ENCODE data around the gene CASK. TPM values are rescaled to one million over a fixed set of nuclear protein-coding genes. Genes with fewer than 3 reads are reported as not detected.
"Not testable (repeated sequence)": the region's sequence is repeated elsewhere in the genome, so short reads cannot be mapped to it uniquely, and the experiment has no call there.

Gene CASK
- total RNA-seq, 1 donor: 65.6 TPM

DNA sequence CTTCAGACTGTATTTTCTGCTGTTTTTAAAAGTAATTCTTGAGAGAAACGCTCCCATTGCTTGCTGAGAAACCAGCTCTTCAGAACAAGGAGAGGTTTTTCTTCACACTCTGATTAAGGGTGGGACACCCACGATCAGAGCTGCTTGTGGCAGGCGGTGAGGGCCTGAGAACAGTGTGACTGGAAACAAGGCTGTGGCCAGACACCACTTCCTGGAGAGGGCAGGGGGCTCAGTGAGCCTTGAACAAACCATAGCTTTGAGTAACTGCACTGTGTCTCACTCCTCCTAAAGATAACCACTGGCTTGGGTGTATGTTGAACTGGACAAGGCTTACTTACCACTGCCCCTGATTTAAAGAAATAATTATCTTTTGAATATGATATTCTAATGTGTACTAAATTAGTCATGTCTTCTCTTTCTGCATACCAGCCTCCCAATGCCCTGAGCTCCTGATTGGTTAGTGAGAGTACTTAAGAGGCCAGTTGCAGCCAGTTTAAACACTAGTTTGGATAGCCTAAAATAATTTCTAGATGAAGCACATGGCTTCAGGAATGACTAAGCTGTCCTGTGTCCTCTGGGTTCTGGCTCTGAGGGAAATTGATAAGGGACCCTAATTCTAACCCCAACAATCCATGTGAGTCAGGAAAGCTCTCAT is 203.1 kb downstream of the CASK start:
- H3K4me3 ChIP-seq (ENCODE audit: low read depth, low read length): no peak overlapping the region
- TF ChIP-seq, protein P1, sequence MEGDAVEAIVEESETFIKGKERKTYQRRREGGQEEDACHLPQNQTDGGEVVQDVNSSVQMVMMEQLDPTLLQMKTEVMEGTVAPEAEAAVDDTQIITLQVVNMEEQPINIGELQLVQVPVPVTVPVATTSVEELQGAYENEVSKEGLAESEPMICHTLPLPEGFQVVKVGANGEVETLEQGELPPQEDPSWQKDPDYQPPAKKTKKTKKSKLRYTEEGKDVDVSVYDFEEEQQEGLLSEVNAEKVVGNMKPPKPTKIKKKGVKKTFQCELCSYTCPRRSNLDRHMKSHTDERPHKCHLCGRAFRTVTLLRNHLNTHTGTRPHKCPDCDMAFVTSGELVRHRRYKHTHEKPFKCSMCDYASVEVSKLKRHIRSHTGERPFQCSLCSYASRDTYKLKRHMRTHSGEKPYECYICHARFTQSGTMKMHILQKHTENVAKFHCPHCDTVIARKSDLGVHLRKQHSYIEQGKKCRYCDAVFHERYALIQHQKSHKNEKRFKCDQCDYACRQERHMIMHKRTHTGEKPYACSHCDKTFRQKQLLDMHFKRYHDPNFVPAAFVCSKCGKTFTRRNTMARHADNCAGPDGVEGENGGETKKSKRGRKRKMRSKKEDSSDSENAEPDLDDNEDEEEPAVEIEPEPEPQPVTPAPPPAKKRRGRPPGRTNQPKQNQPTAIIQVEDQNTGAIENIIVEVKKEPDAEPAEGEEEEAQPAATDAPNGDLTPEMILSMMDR (IDR thresholded peaks at IDR 0.05; ENCODE audit: insufficient read depth, low read depth, low read length): no peak
- DNase-seq (ENCODE audit: low read depth): no peak

DNA sequence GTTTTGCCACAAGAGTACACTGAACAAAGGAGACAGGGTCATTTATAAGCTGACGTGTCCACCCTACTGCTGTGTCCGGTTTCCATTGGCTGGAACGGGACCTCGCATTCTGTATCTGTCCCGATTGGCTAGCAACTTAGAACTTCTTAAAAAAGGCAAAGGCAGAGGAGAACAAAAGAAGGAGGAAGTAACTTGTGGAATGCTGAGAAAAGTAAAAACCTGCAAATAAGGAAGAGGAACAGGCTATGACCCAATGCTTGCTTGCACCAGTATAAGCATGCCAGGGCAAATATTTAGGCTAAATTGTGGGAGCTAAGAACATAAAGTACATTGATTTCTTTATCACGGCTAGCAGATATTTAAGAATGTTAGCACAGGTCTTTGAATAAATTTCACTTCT is 203.7 kb downstream of the CASK start:
- DNase-seq (ENCODE audit: low read depth); H3K4me3 ChIP-seq (ENCODE audit: low read depth, low read length): not testable (repeated sequence)

DNA sequence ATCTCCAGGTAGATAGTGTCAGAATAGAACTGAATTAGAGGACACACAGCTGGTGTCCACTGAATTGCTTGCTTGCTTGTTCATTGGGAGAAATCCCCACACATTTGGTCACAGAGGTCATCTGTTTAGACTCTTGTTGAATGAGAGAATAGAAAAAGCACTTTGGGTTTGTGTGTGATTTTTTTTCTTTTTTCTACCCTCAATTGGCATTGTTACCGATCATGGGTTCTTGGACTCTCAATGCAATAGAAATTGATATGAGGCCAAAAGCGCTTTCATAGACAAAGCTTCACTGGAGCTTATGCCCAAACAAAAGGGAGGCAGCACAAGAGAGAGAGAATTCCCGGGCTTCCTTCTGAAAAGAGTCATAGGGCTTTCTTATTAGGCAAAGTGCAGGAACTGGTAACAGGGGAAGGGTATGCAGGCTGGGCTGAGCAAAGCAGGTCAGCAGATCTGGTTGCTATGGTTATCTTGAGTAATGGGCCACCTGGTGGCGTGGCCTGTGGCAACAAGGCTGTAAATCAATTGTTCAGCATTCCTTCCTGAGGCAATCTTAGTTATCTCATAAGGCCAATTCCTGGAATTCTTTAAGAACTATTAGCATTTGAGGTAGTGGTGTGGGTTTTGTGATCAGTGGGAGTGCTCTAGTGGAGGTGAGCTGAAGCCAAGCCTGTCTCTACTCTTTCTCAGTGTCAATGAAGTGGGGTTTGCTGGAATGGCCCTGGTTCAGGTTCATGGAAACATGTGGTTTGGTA is 204.7 kb downstream of the CASK start:
- TF ChIP-seq, protein P1 (IDR thresholded peaks at IDR 0.05; ENCODE audit: insufficient read depth, low read depth, low read length): no peak
- DNase-seq (ENCODE audit: low read depth): peak; percentile 67
- no peak overlapping the region for H3K4me3 ChIP-seq (ENCODE audit: low read depth, low read length)

DNA sequence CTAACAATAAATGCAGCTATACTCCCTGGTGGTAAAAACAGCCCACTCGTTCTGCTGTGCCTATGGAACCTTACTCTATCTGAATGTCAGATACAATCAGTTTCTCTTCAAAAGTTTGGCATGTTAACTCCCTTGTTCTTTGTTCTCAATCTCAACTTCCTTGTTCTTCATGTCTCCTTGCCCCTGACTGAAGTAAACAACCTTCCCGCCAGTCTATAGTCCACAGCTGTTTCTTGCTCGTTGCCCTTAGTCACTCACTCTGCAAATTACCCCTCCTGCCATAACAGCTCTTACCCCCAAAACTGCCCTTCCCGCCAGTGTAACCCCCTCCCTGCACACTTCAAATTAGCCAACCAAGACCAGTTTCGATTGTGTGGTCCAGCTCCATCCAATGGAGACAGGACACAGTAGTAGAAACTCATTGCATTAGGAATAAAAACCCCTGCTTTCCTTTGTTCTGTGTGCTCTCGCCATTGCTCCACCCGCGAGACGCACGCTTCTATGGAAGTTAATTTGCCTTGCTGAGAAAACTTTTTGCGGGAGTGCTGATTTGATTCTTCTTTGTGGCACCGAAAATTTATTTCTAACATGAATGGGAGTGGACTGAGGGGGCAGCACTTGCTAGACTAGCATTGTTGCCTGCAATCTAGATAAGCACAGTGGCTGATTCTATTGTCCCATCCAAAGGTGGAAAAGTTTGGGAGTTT is 206.4 kb downstream of the CASK start:
- H3K4me3 ChIP-seq (ENCODE audit: low read depth, low read length): no peak overlapping the region
- TF ChIP-seq, protein P1 (IDR thresholded peaks at IDR 0.05; ENCODE audit: insufficient read depth, low read depth, low read length): no peak
- no peak for DNase-seq (ENCODE audit: low read depth)

DNA sequence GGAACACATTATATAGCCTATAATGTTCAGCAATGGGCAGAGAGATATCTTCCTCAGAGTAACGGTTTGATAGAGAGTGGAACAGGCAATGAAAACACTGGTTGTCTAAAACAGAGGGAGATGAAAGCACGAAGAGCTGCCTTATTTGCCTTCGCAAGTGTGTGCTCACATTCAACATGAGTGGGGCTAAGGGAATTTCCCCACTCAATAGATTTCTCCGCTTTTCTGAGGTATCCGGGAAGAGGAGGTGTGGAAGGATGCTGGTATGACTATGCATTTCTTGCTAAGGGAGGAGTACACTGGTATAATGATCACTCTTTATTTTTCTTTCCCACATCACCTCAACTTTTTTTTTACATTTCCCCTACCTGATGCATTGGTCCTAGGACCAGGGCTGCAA is 207.1 kb downstream of the CASK start:
- TF ChIP-seq, protein P1 (IDR thresholded peaks at IDR 0.05; ENCODE audit: insufficient read depth, low read depth, low read length): no peak
- no peak overlapping the region for H3K4me3 ChIP-seq (ENCODE audit: low read depth, low read length)
- no peak for DNase-seq (ENCODE audit: low read depth)

DNA sequence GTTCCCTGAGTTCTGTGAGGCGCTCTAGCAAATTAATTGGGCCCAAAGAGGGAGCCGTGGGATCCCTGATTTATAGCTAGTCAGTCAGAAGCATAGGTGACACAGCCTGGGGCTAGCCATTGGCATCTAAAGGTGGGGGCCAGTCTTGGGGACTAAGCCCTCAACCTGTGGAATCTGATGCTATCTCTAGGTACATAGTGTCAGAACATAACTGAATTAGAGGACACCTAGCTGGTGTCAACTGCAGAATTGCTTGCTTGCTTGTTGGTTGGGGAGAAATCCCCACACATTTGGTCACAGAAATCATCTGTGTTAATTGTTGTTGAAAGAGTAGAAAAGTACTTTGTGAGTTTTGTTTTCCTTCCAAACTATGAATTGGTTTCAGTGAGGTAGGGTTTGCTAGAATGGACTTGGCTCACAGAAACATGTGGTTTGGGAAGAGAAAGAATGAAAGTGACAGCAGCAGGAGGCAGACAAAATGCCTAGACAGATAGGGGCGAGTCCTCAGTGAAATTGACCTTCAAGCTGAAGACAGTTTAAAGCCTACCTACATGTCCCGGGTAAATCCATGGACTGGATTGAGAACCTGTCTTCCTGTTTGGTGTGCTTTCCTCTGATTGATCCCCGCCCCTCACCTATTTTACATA is 212.2 kb downstream of the CASK start:
- TF ChIP-seq, protein P1 (IDR thresholded peaks at IDR 0.05; ENCODE audit: insufficient read depth, low read depth, low read length): no peak
- no peak overlapping the region for H3K4me3 ChIP-seq (ENCODE audit: low read depth, low read length)
- DNase-seq (ENCODE audit: low read depth): no peak

DNA sequence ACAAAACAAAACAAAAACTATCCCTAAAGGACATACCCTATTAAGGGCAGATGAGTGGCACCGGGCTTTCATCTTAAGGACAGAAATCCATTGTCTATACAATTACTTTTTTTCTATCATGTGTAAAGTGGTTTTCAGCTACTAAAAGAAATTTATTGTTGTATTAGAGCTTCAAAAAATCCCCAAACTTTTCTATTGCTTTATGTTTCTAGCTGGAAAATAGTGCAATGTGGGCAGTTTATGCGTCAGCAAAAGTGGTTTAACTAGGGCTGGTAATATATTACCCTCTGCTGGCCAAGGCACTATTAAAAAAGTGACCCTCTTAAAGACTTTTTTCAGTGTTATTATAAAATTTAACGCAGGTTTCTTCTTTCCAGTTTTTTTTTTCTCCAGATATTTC is 214.9 kb downstream of the CASK start:
- TF ChIP-seq, protein P1 (IDR thresholded peaks at IDR 0.05; ENCODE audit: insufficient read depth, low read depth, low read length): no peak
- DNase-seq (ENCODE audit: low read depth): no peak
- no peak overlapping the region for H3K4me3 ChIP-seq (ENCODE audit: low read depth, low read length)

Measured in fibroblast of villous mesenchyme (primary cell).